ENCODE results near the gene KRT85.

The KRT85 gene

GRCh38 chr12:52323416-52324152 lies 43.7 kb downstream of the KRT85 start:
- no peak for DNase-seq (ENCODE audit: low read depth in 2 of 2)

- no peak for DNase-seq (ENCODE audit: low read depth in 2 of 2)
Observed at GRCh38 chr12:52323001-52323400, 44.3 kb downstream of the KRT85 start.

- DNase-seq (ENCODE audit: low read depth in 2 of 2): no peak
Observed at GRCh38 chr12:52322069-52322468, 45.2 kb downstream of the KRT85 start.

- no peak for DNase-seq (ENCODE audit: low read depth in 2 of 2)
Observed at GRCh38 chr12:52321418-52321817, 45.9 kb downstream of the KRT85 start.

- DNase-seq (ENCODE audit: low read depth in 2 of 2): no peak
Observed at GRCh38 chr12:52320784-52321400, 46.4 kb downstream of the KRT85 start, which contains the start of gene KRT83. Gene KRT83 (minus strand): TSS chr12:52321398. CDS start chr12:52321335, 63 bp downstream.

GRCh38 chr12:52319097-52319496 lies 48.2 kb downstream of the KRT85 start:
- no peak for DNase-seq (ENCODE audit: low read depth in 2 of 2)

GRCh38 chr12:52318241-52318990 lies 48.9 kb downstream of the KRT85 start:
- DNase-seq (ENCODE audit: low read depth in 2 of 2): no peak

- DNase-seq (ENCODE audit: low read depth in 2 of 2): no peak
Observed at GRCh38 chr12:52317468-52318052, 49.7 kb downstream of the KRT85 start.

GRCh38 chr12:52316701-52317100 lies 50.6 kb downstream of the KRT85 start:
- no peak for DNase-seq (ENCODE audit: low read depth in 2 of 2)

- no peak for DNase-seq (ENCODE audit: low read depth in 2 of 2)
Observed at GRCh38 chr12:52316290-52316689, 51.0 kb downstream of the KRT85 start.

- peak in 1 of 2 donors; percentile 35 for DNase-seq (ENCODE audit: low read depth in 2 of 2)
Observed at GRCh38 chr12:52315721-52316120, 51.6 kb downstream of the KRT85 start.

GRCh38 chr12:52314511-52314910 lies 52.8 kb downstream of the KRT85 start:
- no peak for DNase-seq (ENCODE audit: low read depth in 2 of 2)

GRCh38 chr12:52313926-52314325 lies 53.4 kb downstream of the KRT85 start:
- DNase-seq (ENCODE audit: low read depth in 2 of 2): no peak

GRCh38 chr12:52313461-52313860 lies 53.8 kb downstream of the KRT85 start:
- no peak for DNase-seq (ENCODE audit: low read depth in 2 of 2)

GRCh38 chr12:52312086-52312485 lies 55.2 kb downstream of the KRT85 start:
- DNase-seq (ENCODE audit: low read depth in 2 of 2): no peak

GRCh38 chr12:52311285-52311648 lies 56.0 kb downstream of the KRT85 start:
- no peak for DNase-seq (ENCODE audit: low read depth in 2 of 2)

GRCh38 chr12:52310622-52311284 lies 56.5 kb downstream of the KRT85 start:
- no peak for DNase-seq (ENCODE audit: low read depth in 2 of 2)

All from stimulated activated CD4-positive, alpha-beta T cell treated with anti-CD3 and anti-CD28 coated beads, Interleukin-4, amount 100 ng/mL, for 48 hours (primary cell).